Neutrophil (primary cell): Measurements from ENCODE around the gene SRRM5.
"Not testable (repeated sequence)": the region's sequence is repeated elsewhere in the genome, so short reads cannot be mapped to it uniquely, and the experiment has no call there.

Source experiments
- H3K27ac ChIP-seq: fragments of 200-600 bp; sonication (generic); 2 replicates; pipeline ENCODE4 v1.5.1; 2016; ENCODE audit warnings: mild to moderate bottlenecking, moderate library complexity
- H3K27me3 ChIP-seq: fragments of 200-600 bp; sonication (generic); 2 replicates; pipeline ENCODE4 v1.6.0; 2016; ENCODE audit warnings: mild to moderate bottlenecking
- H3K36me3 ChIP-seq: fragments of 200-600 bp; sonication (generic); 2 replicates; pipeline ENCODE4 v1.5.1; 2017
- H3K4me1 ChIP-seq, 2 experiments: fragments of 200-600 bp in 1 of 2; sonication (generic) in 1 of 2; 1 replicate in 1 of 2; 2 replicates in 1 of 2; pipeline versions ENCODE4 v1.5.1 to v1.6.1; 2013 to 2016; ENCODE audit warnings: low read depth in 1 of 2, low read length in 1 of 2, mild to moderate bottlenecking in 1 of 2, moderate library complexity in 1 of 2; ENCODE audit not compliant: control insufficient read depth in 1 of 2, insufficient read depth in 1 of 2
- H3K4me3 ChIP-seq, 2 experiments: fragments of 200-600 bp in 1 of 2; sonication (generic) in 1 of 2; 1 replicate in 1 of 2; 2 replicates in 1 of 2; pipeline ENCODE4 v1.5.1; 2013 to 2016; ENCODE audit warnings: low read depth in 1 of 2, low read length in 1 of 2, mild to moderate bottlenecking in 1 of 2, moderate library complexity in 1 of 2
- H3K9me3 ChIP-seq: fragments of 200-600 bp; sonication (generic); 2 replicates; pipeline ENCODE4 v1.5.1; 2016
- TF ChIP-seq, protein P1 (sequence below): fragments of 200-600 bp; sonication (generic); IDR thresholded peaks from 2 replicates; pipeline ENCODE4 v1.5.1; 2016; ENCODE audit warnings: antibody characterized with exemption

The SRRM5 gene

GRCh38 chr19:43643326-43643725 is 31.4 kb downstream of the SRRM5 start:
- H3K27me3 ChIP-seq = peaks cover 36% of the 10 kb centered on the region
- no peaks in the 10 kb centered on the region for H3K9me3 ChIP-seq
- H3K27ac ChIP-seq = no peak overlapping the region
- TF ChIP-seq, protein P1, sequence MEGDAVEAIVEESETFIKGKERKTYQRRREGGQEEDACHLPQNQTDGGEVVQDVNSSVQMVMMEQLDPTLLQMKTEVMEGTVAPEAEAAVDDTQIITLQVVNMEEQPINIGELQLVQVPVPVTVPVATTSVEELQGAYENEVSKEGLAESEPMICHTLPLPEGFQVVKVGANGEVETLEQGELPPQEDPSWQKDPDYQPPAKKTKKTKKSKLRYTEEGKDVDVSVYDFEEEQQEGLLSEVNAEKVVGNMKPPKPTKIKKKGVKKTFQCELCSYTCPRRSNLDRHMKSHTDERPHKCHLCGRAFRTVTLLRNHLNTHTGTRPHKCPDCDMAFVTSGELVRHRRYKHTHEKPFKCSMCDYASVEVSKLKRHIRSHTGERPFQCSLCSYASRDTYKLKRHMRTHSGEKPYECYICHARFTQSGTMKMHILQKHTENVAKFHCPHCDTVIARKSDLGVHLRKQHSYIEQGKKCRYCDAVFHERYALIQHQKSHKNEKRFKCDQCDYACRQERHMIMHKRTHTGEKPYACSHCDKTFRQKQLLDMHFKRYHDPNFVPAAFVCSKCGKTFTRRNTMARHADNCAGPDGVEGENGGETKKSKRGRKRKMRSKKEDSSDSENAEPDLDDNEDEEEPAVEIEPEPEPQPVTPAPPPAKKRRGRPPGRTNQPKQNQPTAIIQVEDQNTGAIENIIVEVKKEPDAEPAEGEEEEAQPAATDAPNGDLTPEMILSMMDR = no peak
- H3K36me3 ChIP-seq = peaks cover 29% of the 10 kb centered on the region
- peaks cover 3 to 11% of the 10 kb centered on the region in 2 experiments for H3K4me1 ChIP-seq
- no peak overlapping the region for H3K4me3 ChIP-seq

DNA sequence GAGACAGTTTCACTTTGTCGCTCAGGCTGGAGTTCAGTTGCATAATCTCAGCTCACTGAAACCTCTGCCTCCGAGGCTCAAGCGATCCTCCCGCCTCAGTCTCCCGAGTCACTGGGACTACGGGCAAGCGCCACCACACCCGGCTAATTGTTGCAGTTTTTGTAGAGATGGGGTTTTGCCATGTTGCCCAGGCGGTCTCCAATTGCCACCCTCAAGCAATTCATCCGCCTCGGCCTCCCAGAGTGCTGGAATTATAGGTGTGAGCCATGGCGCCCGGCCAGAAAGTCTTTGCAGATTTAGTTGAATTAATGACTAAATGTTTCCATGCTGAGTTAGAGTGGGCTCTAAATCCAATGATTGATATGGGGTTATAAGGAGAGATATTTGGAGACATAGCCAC is 32.3 kb downstream of the SRRM5 start:
- H3K27ac ChIP-seq = no peak overlapping the region
- peaks cover 28% of the 10 kb centered on the region for H3K27me3 ChIP-seq
- H3K9me3 ChIP-seq = no peaks in the 10 kb centered on the region
- H3K36me3 ChIP-seq = peaks cover 38% of the 10 kb centered on the region
- TF ChIP-seq, protein P1 = no peak
- H3K4me3 ChIP-seq = no peak overlapping the region
- H3K4me1 ChIP-seq = peaks cover 3 to 11% of the 10 kb centered on the region in 2 experiments

DNA sequence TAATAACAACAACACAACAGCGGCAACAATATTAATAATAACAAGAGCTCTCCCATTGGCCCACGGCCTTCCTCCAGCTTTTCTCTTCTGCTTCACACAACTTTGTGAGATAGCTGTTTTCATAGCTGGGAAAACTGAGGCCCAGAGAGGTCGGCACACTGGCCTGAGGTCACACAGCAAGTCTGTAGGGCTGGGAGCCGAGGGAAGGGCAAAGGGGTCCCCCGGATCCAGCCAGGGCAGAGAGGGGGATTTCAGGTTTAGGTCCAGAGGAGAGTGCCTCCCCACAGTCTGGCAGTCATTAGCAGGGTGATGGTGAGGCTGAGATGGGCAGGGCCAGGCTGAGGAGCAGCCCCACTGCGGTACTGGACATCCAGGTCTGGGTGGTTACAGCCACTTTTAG is 36.7 kb downstream of the SRRM5 start:
- peaks cover 82% of the 10 kb centered on the region for H3K36me3 ChIP-seq
- no peaks in the 10 kb centered on the region for H3K4me1 ChIP-seq
- H3K9me3 ChIP-seq = peaks cover 4% of the 10 kb centered on the region
- H3K27me3 ChIP-seq = no peaks in the 10 kb centered on the region
- H3K27ac ChIP-seq = peak overlapping the region; percentile 26
- TF ChIP-seq, protein P1 = no peak
- no peak overlapping the region for H3K4me3 ChIP-seq

- no peaks in the 10 kb centered on the region for H3K4me1 ChIP-seq
- H3K9me3 ChIP-seq = peaks cover 4% of the 10 kb centered on the region
- no peaks in the 10 kb centered on the region for H3K27me3 ChIP-seq
- TF ChIP-seq, protein P1 = no peak
- no peak overlapping the region for H3K27ac ChIP-seq
- H3K4me3 ChIP-seq = no peak overlapping the region
- peaks cover 91% of the 10 kb centered on the region for H3K36me3 ChIP-seq
Observed at GRCh38 chr19:43649514-43649913, 37.6 kb downstream of the SRRM5 start.

DNA sequence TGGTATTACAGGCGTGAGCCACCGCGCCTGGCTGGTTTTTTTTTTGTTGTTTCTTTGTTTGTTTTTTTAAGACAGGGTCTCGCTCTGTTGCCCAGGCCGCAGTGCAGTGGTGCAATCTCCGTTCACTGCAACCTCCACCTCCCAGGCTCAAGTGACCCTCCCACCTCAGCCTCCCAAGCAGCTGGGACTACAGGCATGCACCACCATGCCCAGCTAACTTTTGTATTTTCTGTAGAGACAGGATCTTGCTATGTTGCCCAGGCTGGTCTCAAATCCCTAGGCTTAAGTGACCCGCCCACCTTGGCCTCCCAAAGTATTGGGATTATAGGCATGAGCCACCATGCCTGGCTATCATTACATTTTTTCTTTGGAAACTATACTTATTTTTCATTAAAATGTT is 38.4 kb downstream of the SRRM5 start:
- not testable (repeated sequence) for H3K4me1 ChIP-seq, H3K27ac ChIP-seq, H3K9me3 ChIP-seq, H3K4me3 ChIP-seq, H3K27me3 ChIP-seq
- H3K36me3 ChIP-seq = peaks cover 99% of the 10 kb centered on the region

DNA sequence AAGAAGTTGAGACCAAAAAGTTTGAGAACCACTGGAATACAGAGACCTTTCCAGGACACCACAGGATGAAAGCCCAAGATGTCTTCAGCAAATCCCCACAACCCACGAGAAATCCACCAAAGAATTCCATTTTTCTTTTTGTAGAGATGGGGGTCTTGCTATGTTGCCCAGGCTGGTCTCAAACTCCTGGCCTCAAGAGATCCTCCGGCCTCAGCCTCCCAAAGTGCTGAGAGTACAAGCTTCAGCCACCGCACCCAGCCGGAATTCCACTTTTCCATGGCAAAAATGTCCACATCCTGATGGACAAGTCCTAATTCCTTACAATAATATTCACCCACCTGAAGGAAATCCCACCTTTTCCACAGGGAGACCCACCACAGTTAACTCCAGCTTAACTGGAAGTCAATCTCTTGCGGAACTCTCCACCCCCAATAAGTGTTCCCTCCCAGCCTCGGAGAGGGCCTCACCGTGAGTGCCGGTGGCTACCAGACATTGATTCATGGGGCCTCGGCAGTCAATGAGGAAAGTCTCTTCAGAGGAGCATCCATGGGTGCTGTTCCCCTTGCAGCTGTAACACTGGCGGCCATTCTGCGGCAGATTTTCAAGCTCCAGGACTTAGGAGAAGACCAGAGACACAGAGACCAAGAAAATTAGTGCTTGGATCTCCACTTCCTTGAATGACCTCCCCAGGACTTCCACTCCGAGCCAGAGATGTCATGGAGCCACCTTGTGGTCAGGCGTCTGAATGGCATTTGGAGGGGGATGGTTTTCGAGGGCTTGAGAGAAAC is 40.1 kb downstream of the SRRM5 start:
- TF ChIP-seq, protein P1 = peak; percentile 45
- H3K4me1 ChIP-seq = no peaks in the 10 kb centered on the region
- H3K4me3 ChIP-seq = no peak overlapping the region
- H3K36me3 ChIP-seq = peaks cover 100% of the 10 kb centered on the region
- no peaks in the 10 kb centered on the region for H3K27me3 ChIP-seq
- peak overlapping the region; percentile 25 for H3K27ac ChIP-seq
- peaks cover 10% of the 10 kb centered on the region for H3K9me3 ChIP-seq
